Measurements from ENCODE around the gene SLC35F5. TPM values are rescaled to one million over a fixed set of nuclear protein-coding genes. Genes with fewer than 3 reads are reported as not detected.
"Not testable (repeated sequence)": the region's sequence is repeated elsewhere in the genome, so short reads cannot be mapped to it uniquely, and the experiment has no call there.

SLC35F5 gene
- total RNA-seq, 1 experiment from 2014 or later: 126 TPM

GRCh38 chr2:113760400-113760799 lies 4.0 kb upstream of the SLC35F5 start:
- DNase-seq (ENCODE audit: low read depth): no peak
- in situ Hi-C loops (cut with HindIII; ENCODE audit: low pct_unique_long_range_greater_than_20kb, low sequenced_read_pairs): no loop called here

GRCh38 chr2:113757138-113757657 lies 756 bp upstream of the SLC35F5 start:
- in situ Hi-C loops (cut with HindIII; ENCODE audit: low pct_unique_long_range_greater_than_20kb, low sequenced_read_pairs): no loop called here
- DNase-seq (ENCODE audit: low read depth): no peak

GRCh38 chr2:113755835-113756354 lies 547 bp downstream of the SLC35F5 start:
- DNase-seq (ENCODE audit: low read depth): no peak
- in situ Hi-C loops (cut with HindIII; ENCODE audit: low pct_unique_long_range_greater_than_20kb, low sequenced_read_pairs): no loop called here

- in situ Hi-C loops (cut with HindIII; ENCODE audit: low pct_unique_long_range_greater_than_20kb, low sequenced_read_pairs): no loop called here
Observed at GRCh38 chr2:113755035-113755834, 1.2 kb downstream of the SLC35F5 start.

GRCh38 chr2:113754160-113754559 lies 2.3 kb downstream of the SLC35F5 start:
- in situ Hi-C loops (cut with HindIII; ENCODE audit: low pct_unique_long_range_greater_than_20kb, low sequenced_read_pairs): no loop called here
- peak; percentile 32 for DNase-seq (ENCODE audit: low read depth)

More at GRCh38 chr2:113755035-113755834, 1.2 kb downstream of the SLC35F5 start:
- peak; percentile 62 for DNase-seq (ENCODE audit: low read depth)

GRCh38 chr2:113750385-113750784 lies 6.1 kb downstream of the SLC35F5 start:
- DNase-seq (ENCODE audit: low read depth): no peak
- in situ Hi-C loops (cut with HindIII; ENCODE audit: low pct_unique_long_range_greater_than_20kb, low sequenced_read_pairs): no loop called here

- no peak for DNase-seq (ENCODE audit: low read depth)
- in situ Hi-C loops (cut with HindIII; ENCODE audit: low pct_unique_long_range_greater_than_20kb, low sequenced_read_pairs): no loop called here
Observed at GRCh38 chr2:113741091-113741490, 15.4 kb downstream of the SLC35F5 start.

GRCh38 chr2:113739849-113740248 lies 16.6 kb downstream of the SLC35F5 start:
- in situ Hi-C loops (cut with HindIII; ENCODE audit: low pct_unique_long_range_greater_than_20kb, low sequenced_read_pairs): no loop called here
- no peak for DNase-seq (ENCODE audit: low read depth)

GRCh38 chr2:113734185-113734584 lies 22.3 kb downstream of the SLC35F5 start:
- no peak for DNase-seq (ENCODE audit: low read depth)
- in situ Hi-C loops (cut with HindIII; ENCODE audit: low pct_unique_long_range_greater_than_20kb, low sequenced_read_pairs): no loop called here

GRCh38 chr2:113724010-113724409 lies 32.4 kb downstream of the SLC35F5 start:
- DNase-seq (ENCODE audit: low read depth): no peak
- in situ Hi-C loops (cut with HindIII; ENCODE audit: low pct_unique_long_range_greater_than_20kb, low sequenced_read_pairs): no loop called here

GRCh38 chr2:113723411-113723810 lies 33.0 kb downstream of the SLC35F5 start:
- in situ Hi-C loops (cut with HindIII; ENCODE audit: low pct_unique_long_range_greater_than_20kb, low sequenced_read_pairs): no loop called here
- no peak for DNase-seq (ENCODE audit: low read depth)

GRCh38 chr2:113720167-113720566 lies 36.3 kb downstream of the SLC35F5 start:
- in situ Hi-C loops (cut with HindIII; ENCODE audit: low pct_unique_long_range_greater_than_20kb, low sequenced_read_pairs): no loop called here
- DNase-seq (ENCODE audit: low read depth): peak; percentile 28

- in situ Hi-C loops (cut with HindIII; ENCODE audit: low pct_unique_long_range_greater_than_20kb, low sequenced_read_pairs): no loop called here
- no peak for DNase-seq (ENCODE audit: low read depth)
Observed at GRCh38 chr2:113716291-113716690, 40.2 kb downstream of the SLC35F5 start.

GRCh38 chr2:113712941-113713340 lies 43.5 kb downstream of the SLC35F5 start:
- DNase-seq (ENCODE audit: low read depth): no peak
- in situ Hi-C loops (cut with HindIII; ENCODE audit: low pct_unique_long_range_greater_than_20kb, low sequenced_read_pairs): no loop called here

GRCh38 chr2:113711851-113712250 lies 44.6 kb downstream of the SLC35F5 start:
- in situ Hi-C loops (cut with HindIII; ENCODE audit: low pct_unique_long_range_greater_than_20kb, low sequenced_read_pairs): no loop called here
- peak; percentile 59 for DNase-seq (ENCODE audit: low read depth)

GRCh38 chr2:113709022-113709421 lies 47.4 kb downstream of the SLC35F5 start:
- no peak for DNase-seq (ENCODE audit: low read depth)
- in situ Hi-C loops (cut with HindIII; ENCODE audit: low pct_unique_long_range_greater_than_20kb, low sequenced_read_pairs): no loop called here

- DNase-seq (ENCODE audit: low read depth): no peak
- in situ Hi-C loops (cut with HindIII; ENCODE audit: low pct_unique_long_range_greater_than_20kb, low sequenced_read_pairs): no loop called here
Observed at GRCh38 chr2:113707106-113707505, 49.3 kb downstream of the SLC35F5 start.

GRCh38 chr2:113705982-113706523 lies 50.4 kb downstream of the SLC35F5 start:
- in situ Hi-C loops (cut with HindIII; ENCODE audit: low pct_unique_long_range_greater_than_20kb, low sequenced_read_pairs): no loop called here
- no peak for DNase-seq (ENCODE audit: low read depth)

- in situ Hi-C loops (cut with HindIII; ENCODE audit: low pct_unique_long_range_greater_than_20kb, low sequenced_read_pairs): not testable (repeated sequence)
Observed at GRCh38 chr2:113704300-113704993, 52.0 kb downstream of the SLC35F5 start.

More at GRCh38 chr2:113704300-113704993, 52.0 kb downstream of the SLC35F5 start:
- DNase-seq (ENCODE audit: low read depth): not testable (repeated sequence)
